ENCODE results near the gene TMEM115. TPM values are rescaled to one million over a fixed set of nuclear protein-coding genes. Genes with fewer than 3 reads are reported as not detected.

The TMEM115 gene
- total and polyA plus RNA-seq, 3 experiments from 2014 or later = 30.5 to 47.2 (median 33.2) TPM

DNA sequence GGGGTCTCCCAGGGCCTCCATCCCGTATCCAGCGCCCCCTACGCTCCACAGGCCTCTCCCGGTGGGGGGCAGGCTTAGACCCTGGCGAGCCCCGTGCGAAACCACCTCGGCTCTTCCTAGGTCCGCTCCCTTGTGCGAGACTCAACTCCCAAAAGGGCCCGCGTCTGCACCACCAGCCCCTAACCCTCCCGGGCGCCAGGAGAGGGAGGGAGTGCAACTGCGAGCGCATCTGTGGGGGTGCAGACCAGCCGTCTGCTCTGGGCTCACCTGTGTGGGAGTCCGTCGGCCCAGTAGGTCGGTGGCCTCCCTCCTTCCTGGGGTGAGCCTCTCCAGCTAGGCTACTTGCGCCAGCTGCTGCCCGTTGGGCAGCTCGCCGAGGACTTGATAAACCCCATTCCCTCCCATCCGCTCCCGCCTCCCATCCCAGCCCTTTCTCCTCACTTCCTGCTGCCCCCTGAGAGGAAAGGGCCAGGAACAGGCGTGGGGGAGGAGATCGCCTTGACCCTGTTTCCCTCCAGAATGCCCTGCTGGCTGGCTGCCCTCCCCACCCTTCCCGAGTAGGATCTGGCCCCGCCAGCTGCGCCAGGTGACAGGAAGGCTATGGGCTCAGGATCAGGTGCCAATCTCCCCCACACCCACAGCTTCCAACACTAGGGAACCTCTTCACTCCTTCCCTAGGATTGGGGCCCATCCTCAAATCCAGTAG, 36.8 kb downstream of the TMEM115 start, which contains the start of gene HYAL2:
Gene HYAL2 (minus strand): TSS at position 360 of the 706 bp plus-strand sequence. CDS start 2,256 bp downstream, outside the sequence.
- Mint-ChIP-seq H3K4me3 (peak within 1 kb of the TSS; percentile 80 to 93 (median 87)), H3K9me3 (no peaks in the 10 kb centered on the region), H3K27me3 (peaks cover 0 to 1% of the 10 kb centered on the region in 2 donors), H3K4me1 (peaks cover 33 to 59% (median 44%) of the 10 kb centered on the region in 3 donors), H3K27ac (peak within 1 kb of the TSS; percentile 78 to 98 (median 90)), H3K36me3 (peaks cover 0 to 21% (median 0%) of the 10 kb centered on the region in 3 donors)
- Histone ChIP-seq H3K4me3 (ENCODE audit: low read length) (peak within 1 kb of the TSS; percentile 91), H3K27me3 (ENCODE audit: insufficient read depth, low read length, poor library complexity, severe bottlenecking) (no peaks in the 10 kb centered on the region), H3K36me3 (ENCODE audit: insufficient read depth, low read length) (peaks cover 4% of the 10 kb centered on the region), H3K4me1 (ENCODE audit: insufficient read depth, low read length) (peaks cover 28% of the 10 kb centered on the region), H3K9me3 (ENCODE audit: low read length) (no peaks in the 10 kb centered on the region), H3K27ac (ENCODE audit: low read depth, low read length) (peak within 1 kb of the TSS; percentile 88)
- ChIA-PET POLR2A (interaction anchor here (1.4 to 2.0 kb wide), 3 partner anchors 15 to 28 kb away, joined by 4 to 6 read pairs (median 4); partner anchors contain the start of genes CYB561D2, HYAL3, NAA80 and NPRL2), CTCF (interaction anchor here (1.4 to 2.0 kb wide), 7 partner anchors 10 to 76 kb away, joined by 3 to 9 read pairs (median 5); partner anchors contain the start of genes CYB561D2, HYAL3, NAA80 and NPRL2)
- DNase-seq = no peak

DNA sequence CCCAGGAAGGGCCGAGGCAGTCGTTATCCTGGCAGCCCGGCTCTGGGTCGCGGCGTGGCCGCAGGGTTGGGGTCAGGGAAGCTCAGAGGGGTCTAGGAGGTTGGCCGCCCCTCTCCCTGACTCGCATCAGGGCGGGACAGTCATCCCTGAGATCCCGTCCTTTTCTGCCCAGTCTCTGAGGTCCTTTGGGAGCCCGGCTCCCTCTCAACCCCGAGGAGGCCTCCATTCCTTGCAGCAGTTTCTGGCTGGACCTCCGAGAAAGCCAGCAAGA, 37.3 kb downstream of the TMEM115 start:
- H3K4me3 Mint-ChIP-seq = peak overlapping the region in 6 of 7 donors; percentile 80 to 93 (median 86)
- peak overlapping the region; percentile 91 for H3K4me3 ChIP-seq (ENCODE audit: low read length)
- POLR2A ChIA-PET = interaction anchor here (1.4 to 2.3 kb wide), 3 partner anchors 15 to 29 kb away, joined by 4 to 9 read pairs (median 4); partner anchors contain the start of genes CYB561D2, HYAL3, NAA80 and NPRL2

DNA sequence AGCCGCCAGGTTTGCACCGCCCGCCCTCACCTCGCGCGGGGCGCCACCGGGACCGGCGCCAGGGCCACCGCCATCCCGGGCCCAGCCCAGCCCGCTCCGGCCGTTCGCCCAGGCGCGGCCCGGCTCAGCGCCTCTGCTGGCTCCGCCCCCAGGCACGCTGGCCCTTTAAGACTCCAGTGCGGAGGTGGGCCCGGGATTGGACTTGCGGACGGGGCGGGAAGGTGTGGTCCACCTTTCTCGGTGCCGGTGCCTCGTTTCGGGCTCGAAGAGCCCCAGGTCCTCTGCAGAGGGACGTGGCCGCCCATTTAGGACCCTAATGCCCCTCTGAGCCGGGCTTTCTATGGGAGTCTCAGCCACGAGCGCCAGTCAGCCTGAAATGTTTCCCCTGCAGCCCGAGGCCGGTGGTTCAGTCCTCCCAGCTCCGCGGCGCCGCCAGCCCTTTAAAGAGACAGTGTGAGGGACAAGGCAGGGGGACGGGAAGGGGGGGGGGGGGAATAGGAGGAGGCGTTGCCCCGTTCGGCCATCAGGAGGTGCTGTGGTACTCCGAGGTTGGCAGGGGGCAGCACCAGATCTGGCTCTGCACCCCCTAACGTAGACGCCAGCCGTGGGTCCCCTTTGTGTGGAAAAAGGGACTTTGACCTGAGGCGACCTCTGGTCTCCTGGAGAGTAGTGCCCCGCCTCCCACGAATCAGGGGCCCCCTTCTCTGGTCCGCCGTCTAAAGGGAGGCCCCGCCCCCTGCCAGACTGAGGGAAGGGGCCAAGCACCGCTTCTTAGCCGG, 37.8 kb downstream of the TMEM115 start:
- H3K27me3 ChIP-seq (ENCODE audit: insufficient read depth, low read length, poor library complexity, severe bottlenecking) = no peaks in the 10 kb centered on the region
- Mint-ChIP-seq H3K4me3 (peak overlapping the region; percentile 80 to 93 (median 87)), H3K36me3 (peaks cover 0 to 19% (median 0%) of the 10 kb centered on the region in 3 donors), H3K9me3 (no peaks in the 10 kb centered on the region), H3K4me1 (peaks cover 36 to 60% (median 44%) of the 10 kb centered on the region in 3 donors), H3K27ac (peak overlapping the region in 7 of 8 donors; percentile 78 to 98 (median 91)), H3K27me3 (peaks cover 0 to 3% of the 10 kb centered on the region in 2 donors)
- ChIA-PET CTCF (interaction anchor here (1.4 to 2.0 kb wide), 6 partner anchors 11 to 29 kb away, joined by 3 to 9 read pairs (median 5); partner anchors contain the start of genes CYB561D2, HYAL3, NAA80 and NPRL2), POLR2A (interaction anchor here (0.5 to 2.3 kb wide), 4 partner anchors 15 to 76 kb away, joined by 4 to 9 read pairs (median 4); partner anchors contain the start of genes CYB561D2, HYAL3, NAA80 and NPRL2)
- H3K27ac ChIP-seq (ENCODE audit: low read depth, low read length) = peak overlapping the region; percentile 88
- H3K36me3 ChIP-seq (ENCODE audit: insufficient read depth, low read length) = peaks cover 4% of the 10 kb centered on the region
- no peaks in the 10 kb centered on the region for H3K9me3 ChIP-seq (ENCODE audit: low read length)
- H3K4me1 ChIP-seq (ENCODE audit: insufficient read depth, low read length) = peaks cover 29% of the 10 kb centered on the region
- peak; percentile 70 to 84 (median 76) for DNase-seq
- H3K4me3 ChIP-seq (ENCODE audit: low read length) = peak overlapping the region; percentile 91

More for the DNA sequence above, 37.3 kb downstream of the TMEM115 start:
- CTCF ChIA-PET = interaction anchor here (1.4 to 2.0 kb wide), 6 partner anchors 10 to 28 kb away, joined by 3 to 9 read pairs (median 5); partner anchors contain the start of genes CYB561D2, HYAL3, NAA80 and NPRL2
- Mint-ChIP-seq H3K27me3 (peaks cover 0 to 1% of the 10 kb centered on the region in 2 donors), H3K27ac (peak overlapping the region in 1 of 8 donors; percentile 23), H3K9me3 (no peaks in the 10 kb centered on the region), H3K36me3 (peaks cover 0 to 21% (median 0%) of the 10 kb centered on the region in 3 donors), H3K4me1 (peaks cover 35 to 59% (median 44%) of the 10 kb centered on the region in 3 donors)
- H3K27me3 ChIP-seq (ENCODE audit: insufficient read depth, low read length, poor library complexity, severe bottlenecking) = no peaks in the 10 kb centered on the region
- peak overlapping the region; percentile 88 for H3K27ac ChIP-seq (ENCODE audit: low read depth, low read length)
- H3K9me3 ChIP-seq (ENCODE audit: low read length) = no peaks in the 10 kb centered on the region
- peaks cover 28% of the 10 kb centered on the region for H3K4me1 ChIP-seq (ENCODE audit: insufficient read depth, low read length)
- DNase-seq = no peak
- H3K36me3 ChIP-seq (ENCODE audit: insufficient read depth, low read length) = peaks cover 4% of the 10 kb centered on the region

DNA sequence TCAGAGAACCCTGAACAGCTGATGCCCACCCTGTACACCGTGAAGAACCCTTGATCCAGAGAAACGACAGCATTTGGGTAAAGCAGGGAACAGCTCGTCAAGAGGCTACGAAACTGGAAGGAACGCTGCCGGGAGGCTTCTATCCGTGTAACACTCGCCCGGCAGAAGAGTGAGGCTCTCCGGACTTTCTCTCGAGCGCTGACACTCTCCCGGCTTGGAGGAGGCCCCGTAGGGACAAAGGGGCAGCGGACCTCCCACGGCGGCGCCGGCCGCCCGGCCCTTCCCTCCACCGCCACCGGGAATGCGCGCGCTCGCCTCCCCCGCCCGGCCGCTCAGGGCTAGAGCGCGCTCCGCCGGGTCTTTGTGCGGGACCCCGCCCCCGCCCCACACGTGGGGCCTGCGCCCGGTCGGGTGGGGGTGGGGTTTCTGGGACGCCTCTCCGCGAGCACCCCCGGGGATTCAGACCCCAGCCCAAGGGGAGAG, 38.4 kb downstream of the TMEM115 start:
- Histone ChIP-seq H3K9me3 (ENCODE audit: low read length) (no peaks in the 10 kb centered on the region), H3K27me3 (ENCODE audit: insufficient read depth, low read length, poor library complexity, severe bottlenecking) (no peaks in the 10 kb centered on the region), H3K4me3 (ENCODE audit: low read length) (peak overlapping the region; percentile 91), H3K36me3 (ENCODE audit: insufficient read depth, low read length) (peaks cover 2% of the 10 kb centered on the region), H3K4me1 (ENCODE audit: insufficient read depth, low read length) (peaks cover 35% of the 10 kb centered on the region), H3K27ac (ENCODE audit: low read depth, low read length) (peak overlapping the region; percentile 88)
- ChIA-PET CTCF (interaction anchor here (1.0 to 2.0 kb wide), 7 partner anchors 16 to 74 kb away, joined by 3 to 9 read pairs (median 4); partner anchors contain the start of genes CYB561D2, HYAL3, NAA80 and NPRL2), POLR2A (interaction anchor here (0.5 to 2.3 kb wide), 6 partner anchors 15 to 76 kb away, joined by 3 to 12 read pairs (median 4); partner anchors contain the start of genes CYB561D2, HYAL3, NAA80 and NPRL2)
- peak overlapping the region; percentile 73 to 93 (median 87) for H3K27ac Mint-ChIP-seq
- peaks cover 0 to 3% of the 10 kb centered on the region in 2 donors for H3K27me3 Mint-ChIP-seq
- peaks cover 37 to 62% (median 48%) of the 10 kb centered on the region in 3 donors for H3K4me1 Mint-ChIP-seq
- H3K36me3 Mint-ChIP-seq = peaks cover 0 to 14% (median 2%) of the 10 kb centered on the region in 3 donors
- peak overlapping the region; percentile 85 to 94 (median 92) for H3K4me3 Mint-ChIP-seq
- H3K9me3 Mint-ChIP-seq = no peaks in the 10 kb centered on the region
- DNase-seq = peak in 4 of 5 donors; percentile 46 to 72 (median 54)

DNA sequence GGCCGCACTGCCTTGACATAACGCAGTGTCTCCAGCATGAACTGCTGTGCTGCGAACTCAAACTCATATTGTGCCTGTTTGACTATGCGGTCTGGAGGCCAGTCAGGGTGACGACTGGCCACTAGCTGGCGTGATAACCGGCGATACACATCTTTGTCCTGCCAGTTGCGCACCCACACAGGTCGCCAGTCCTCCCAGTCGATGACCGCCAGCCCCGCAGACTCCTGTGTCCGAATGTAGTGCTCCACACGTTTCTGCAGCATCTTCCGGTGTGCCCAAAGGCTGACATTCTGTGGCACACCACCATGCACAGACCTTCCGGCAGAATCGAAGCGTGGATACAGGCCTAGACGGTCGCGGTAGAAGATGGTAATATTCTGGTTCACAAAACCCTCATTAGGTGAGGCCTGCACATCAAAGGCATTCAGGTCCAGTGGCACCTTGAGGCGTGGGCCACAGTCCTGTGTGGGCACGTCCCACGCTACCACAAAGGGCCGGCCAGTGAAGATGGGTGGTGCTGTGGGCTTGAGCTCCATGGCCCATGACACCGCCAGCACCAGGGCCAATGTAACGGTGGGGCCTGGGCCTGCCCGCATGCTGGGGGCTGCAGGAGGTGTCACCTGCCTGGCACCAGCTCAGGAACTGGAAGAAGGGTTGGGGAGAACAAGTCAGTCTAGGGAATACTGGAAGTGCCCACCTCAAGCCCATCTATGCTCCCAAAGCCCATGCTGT, 39.3 kb downstream of the TMEM115 start:
- Histone ChIP-seq H3K9me3 (ENCODE audit: low read length) (no peaks in the 10 kb centered on the region), H3K4me3 (ENCODE audit: low read length) (peak overlapping the region; percentile 91), H3K36me3 (ENCODE audit: insufficient read depth, low read length) (no peaks in the 10 kb centered on the region), H3K4me1 (ENCODE audit: insufficient read depth, low read length) (peaks cover 35% of the 10 kb centered on the region), H3K27me3 (ENCODE audit: insufficient read depth, low read length, poor library complexity, severe bottlenecking) (no peaks in the 10 kb centered on the region), H3K27ac (ENCODE audit: low read depth, low read length) (peak overlapping the region; percentile 88)
- peak overlapping the region; percentile 85 to 94 (median 92) for H3K4me3 Mint-ChIP-seq
- H3K27ac Mint-ChIP-seq = peak overlapping the region in 5 of 8 donors; percentile 47 to 93 (median 79)
- CTCF ChIA-PET = interaction anchor here (1.0 to 2.0 kb wide), 4 partner anchors 9 to 73 kb away, joined by 3 to 8 read pairs (median 4); partner anchors contain the start of genes CYB561D2, NPRL2, RASSF1 and TUSC2
- POLR2A ChIA-PET = interaction anchor here (0.5 to 5.2 kb wide), 4 partner anchors 14 to 34 kb away, joined by 3 to 31 read pairs (median 10); partner anchors contain the start of genes HYAL3 and NAA80
- peaks cover 0 to 8% (median 2%) of the 10 kb centered on the region in 3 donors for H3K36me3 Mint-ChIP-seq
- no peaks in the 10 kb centered on the region for H3K9me3 Mint-ChIP-seq
- peaks cover 0 to 3% of the 10 kb centered on the region in 2 donors for H3K27me3 Mint-ChIP-seq
- no peak for DNase-seq
- H3K4me1 Mint-ChIP-seq = peaks cover 41 to 68% (median 53%) of the 10 kb centered on the region in 3 donors

DNA sequence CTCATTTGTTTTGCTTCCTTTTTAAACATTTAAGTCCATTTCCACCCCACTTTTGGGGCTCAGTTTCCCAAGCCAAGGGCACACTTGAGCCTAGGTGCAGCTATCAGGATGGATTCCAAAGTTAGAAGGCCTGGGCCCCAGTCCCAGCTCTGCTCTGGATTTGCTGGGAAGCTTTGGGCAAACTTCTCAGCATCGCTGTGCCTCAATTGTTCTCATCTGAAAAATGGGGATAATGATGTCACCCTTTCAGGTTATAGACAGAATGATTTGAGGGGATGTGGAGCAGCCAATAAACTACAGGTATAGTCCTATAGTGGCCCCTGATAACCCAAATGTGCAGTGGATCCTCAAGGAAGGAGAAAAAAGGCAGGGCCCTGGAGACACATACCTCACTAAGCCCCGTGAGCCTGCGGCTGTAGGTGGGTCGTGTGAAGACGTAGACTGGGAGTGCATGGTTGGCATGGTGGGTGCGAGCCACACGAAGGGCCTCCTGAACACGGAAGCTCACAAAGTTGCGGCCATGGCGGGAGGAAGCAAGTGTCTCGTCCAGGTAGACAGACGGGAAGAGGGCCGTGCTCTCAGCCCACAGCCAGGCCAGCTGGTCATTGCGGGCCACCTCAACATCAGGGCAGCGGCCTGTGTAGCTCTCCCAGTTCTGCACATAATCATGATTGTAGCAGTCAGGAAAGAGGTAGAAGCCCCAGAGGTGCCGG, 40.0 kb downstream of the TMEM115 start:
- Mint-ChIP-seq H3K4me1 (peaks cover 38 to 64% (median 50%) of the 10 kb centered on the region in 3 donors), H3K36me3 (peaks cover 0 to 3% (median 2%) of the 10 kb centered on the region in 3 donors), H3K9me3 (no peaks in the 10 kb centered on the region), H3K27ac (peak overlapping the region in 5 of 8 donors; percentile 29 to 75 (median 56)), H3K4me3 (peak overlapping the region; percentile 54 to 94 (median 92)), H3K27me3 (peaks cover 0 to 3% of the 10 kb centered on the region in 2 donors)
- ChIA-PET CTCF (interaction anchor here (1.1 to 3.1 kb wide), 3 partner anchors 9 to 21 kb away, joined by 3 to 16 read pairs (median 8); partner anchors contain the start of genes HYAL3, NAA80, RASSF1 and TUSC2), POLR2A (interaction anchor here (1.3 to 5.2 kb wide), 2 partner anchors 20 to 27 kb away, joined by 4 to 31 read pairs; partner anchors contain the start of genes HYAL3, IFRD2 and NAA80)
- Histone ChIP-seq H3K9me3 (ENCODE audit: low read length) (no peaks in the 10 kb centered on the region), H3K27ac (ENCODE audit: low read depth, low read length) (no peak overlapping the region), H3K36me3 (ENCODE audit: insufficient read depth, low read length) (no peaks in the 10 kb centered on the region), H3K27me3 (ENCODE audit: insufficient read depth, low read length, poor library complexity, severe bottlenecking) (no peaks in the 10 kb centered on the region), H3K4me3 (ENCODE audit: low read length) (no peak overlapping the region), H3K4me1 (ENCODE audit: insufficient read depth, low read length) (peaks cover 35% of the 10 kb centered on the region)
- no peak for DNase-seq

Measured in CD8-positive, alpha-beta memory T cell (primary cell).